ENCODE data around the gene PRR20G.

The PRR20G gene

GRCh38 chr3:127264794-127265514 is 22.9 kb downstream of the PRR20G start:
- no peaks in the 10 kb centered on the region for H3K4me1 ChIP-seq (ENCODE audit: control insufficient read depth in 2 of 2, insufficient read depth in 2 of 2, low read length in 2 of 2)

GRCh38 chr3:127264292-127264691 is 23.6 kb downstream of the PRR20G start:
- H3K27ac ChIP-seq (ENCODE audit: low read depth in 2 of 2, low read length in 2 of 2) = no peak overlapping the region
- peaks cover 5 to 6% of the 10 kb centered on the region in 2 donors for H3K9me3 ChIP-seq (ENCODE audit: control insufficient read depth in 2 of 2, low read length in 2 of 2)
- H3K27me3 ChIP-seq (ENCODE audit: control insufficient read depth in 2 of 2, insufficient read depth in 2 of 2, low read length in 2 of 2) = no peaks in the 10 kb centered on the region
- no peaks in the 10 kb centered on the region for H3K4me1 ChIP-seq (ENCODE audit: control insufficient read depth in 2 of 2, insufficient read depth in 2 of 2, low read length in 2 of 2)
- H3K4me3 ChIP-seq (ENCODE audit: low read length in 2 of 2) = no peak overlapping the region
- no peak overlapping the region for H3K9ac ChIP-seq (ENCODE audit: low read depth in 1 of 2, low read length in 2 of 2)
- no peaks in the 10 kb centered on the region for H3K36me3 ChIP-seq (ENCODE audit: control insufficient read depth in 2 of 2, insufficient read depth in 2 of 2, low read length in 2 of 2)

More at GRCh38 chr3:127264794-127265514, 22.9 kb downstream of the PRR20G start:
- Histone ChIP-seq H3K27ac (ENCODE audit: low read depth in 2 of 2, low read length in 2 of 2) (no peak overlapping the region), H3K9ac (ENCODE audit: low read depth in 1 of 2, low read length in 2 of 2) (no peak overlapping the region), H3K36me3 (ENCODE audit: control insufficient read depth in 2 of 2, insufficient read depth in 2 of 2, low read length in 2 of 2) (no peaks in the 10 kb centered on the region), H3K4me3 (ENCODE audit: low read length in 2 of 2) (no peak overlapping the region), H3K9me3 (ENCODE audit: control insufficient read depth in 2 of 2, low read length in 2 of 2) (peaks cover 5 to 6% of the 10 kb centered on the region in 2 donors), H3K27me3 (ENCODE audit: control insufficient read depth in 2 of 2, insufficient read depth in 2 of 2, low read length in 2 of 2) (no peaks in the 10 kb centered on the region)

- peaks cover 3 to 4% of the 10 kb centered on the region in 2 donors for H3K9me3 ChIP-seq (ENCODE audit: control insufficient read depth in 2 of 2, low read length in 2 of 2)
- no peaks in the 10 kb centered on the region for H3K4me1 ChIP-seq (ENCODE audit: control insufficient read depth in 2 of 2, insufficient read depth in 2 of 2, low read length in 2 of 2)
- no peak overlapping the region for H3K27ac ChIP-seq (ENCODE audit: low read depth in 2 of 2, low read length in 2 of 2)
- H3K36me3 ChIP-seq (ENCODE audit: control insufficient read depth in 2 of 2, insufficient read depth in 2 of 2, low read length in 2 of 2) = no peaks in the 10 kb centered on the region
- no peaks in the 10 kb centered on the region for H3K27me3 ChIP-seq (ENCODE audit: control insufficient read depth in 2 of 2, insufficient read depth in 2 of 2, low read length in 2 of 2)
- H3K9ac ChIP-seq (ENCODE audit: low read depth in 1 of 2, low read length in 2 of 2) = no peak overlapping the region
- no peak overlapping the region for H3K4me3 ChIP-seq (ENCODE audit: low read length in 2 of 2)
Observed at GRCh38 chr3:127263586-127264231, 24.1 kb downstream of the PRR20G start.

GRCh38 chr3:127263037-127263436 is 24.8 kb downstream of the PRR20G start:
- Histone ChIP-seq H3K4me3 (ENCODE audit: low read length in 2 of 2) (no peak overlapping the region), H3K27me3 (ENCODE audit: control insufficient read depth in 2 of 2, insufficient read depth in 2 of 2, low read length in 2 of 2) (no peaks in the 10 kb centered on the region), H3K4me1 (ENCODE audit: control insufficient read depth in 2 of 2, insufficient read depth in 2 of 2, low read length in 2 of 2) (no peaks in the 10 kb centered on the region), H3K27ac (ENCODE audit: low read depth in 2 of 2, low read length in 2 of 2) (no peak overlapping the region), H3K36me3 (ENCODE audit: control insufficient read depth in 2 of 2, insufficient read depth in 2 of 2, low read length in 2 of 2) (no peaks in the 10 kb centered on the region), H3K9ac (ENCODE audit: low read depth in 1 of 2, low read length in 2 of 2) (no peak overlapping the region), H3K9me3 (ENCODE audit: control insufficient read depth in 2 of 2, low read length in 2 of 2) (no peaks in the 10 kb centered on the region)

GRCh38 chr3:127262533-127262932 is 25.3 kb downstream of the PRR20G start:
- Histone ChIP-seq H3K4me1 (ENCODE audit: control insufficient read depth in 2 of 2, insufficient read depth in 2 of 2, low read length in 2 of 2) (no peaks in the 10 kb centered on the region), H3K9ac (ENCODE audit: low read depth in 1 of 2, low read length in 2 of 2) (no peak overlapping the region), H3K36me3 (ENCODE audit: control insufficient read depth in 2 of 2, insufficient read depth in 2 of 2, low read length in 2 of 2) (no peaks in the 10 kb centered on the region), H3K4me3 (ENCODE audit: low read length in 2 of 2) (no peak overlapping the region), H3K27me3 (ENCODE audit: control insufficient read depth in 2 of 2, insufficient read depth in 2 of 2, low read length in 2 of 2) (no peaks in the 10 kb centered on the region), H3K27ac (ENCODE audit: low read depth in 2 of 2, low read length in 2 of 2) (no peak overlapping the region), H3K9me3 (ENCODE audit: control insufficient read depth in 2 of 2, low read length in 2 of 2) (no peaks in the 10 kb centered on the region)

GRCh38 chr3:127261925-127262324 is 25.9 kb downstream of the PRR20G start:
- Histone ChIP-seq H3K27ac (ENCODE audit: low read depth in 2 of 2, low read length in 2 of 2) (no peak overlapping the region), H3K36me3 (ENCODE audit: control insufficient read depth in 2 of 2, insufficient read depth in 2 of 2, low read length in 2 of 2) (no peaks in the 10 kb centered on the region), H3K4me1 (ENCODE audit: control insufficient read depth in 2 of 2, insufficient read depth in 2 of 2, low read length in 2 of 2) (no peaks in the 10 kb centered on the region), H3K9ac (ENCODE audit: low read depth in 1 of 2, low read length in 2 of 2) (no peak overlapping the region), H3K27me3 (ENCODE audit: control insufficient read depth in 2 of 2, insufficient read depth in 2 of 2, low read length in 2 of 2) (no peaks in the 10 kb centered on the region), H3K9me3 (ENCODE audit: control insufficient read depth in 2 of 2, low read length in 2 of 2) (no peaks in the 10 kb centered on the region), H3K4me3 (ENCODE audit: low read length in 2 of 2) (no peak overlapping the region)

- no peaks in the 10 kb centered on the region for H3K4me1 ChIP-seq (ENCODE audit: control insufficient read depth in 2 of 2, insufficient read depth in 2 of 2, low read length in 2 of 2)
- no peak overlapping the region for H3K4me3 ChIP-seq (ENCODE audit: low read length in 2 of 2)
- no peaks in the 10 kb centered on the region for H3K27me3 ChIP-seq (ENCODE audit: control insufficient read depth in 2 of 2, insufficient read depth in 2 of 2, low read length in 2 of 2)
- H3K27ac ChIP-seq (ENCODE audit: low read depth in 2 of 2, low read length in 2 of 2) = no peak overlapping the region
- no peaks in the 10 kb centered on the region for H3K9me3 ChIP-seq (ENCODE audit: control insufficient read depth in 2 of 2, low read length in 2 of 2)
- H3K36me3 ChIP-seq (ENCODE audit: control insufficient read depth in 2 of 2, insufficient read depth in 2 of 2, low read length in 2 of 2) = no peaks in the 10 kb centered on the region
- H3K9ac ChIP-seq (ENCODE audit: low read depth in 1 of 2, low read length in 2 of 2) = no peak overlapping the region
Observed at GRCh38 chr3:127260826-127261555, 26.9 kb downstream of the PRR20G start.

GRCh38 chr3:127260416-127260815 is 27.4 kb downstream of the PRR20G start:
- Histone ChIP-seq H3K27me3 (ENCODE audit: control insufficient read depth in 2 of 2, insufficient read depth in 2 of 2, low read length in 2 of 2) (no peaks in the 10 kb centered on the region), H3K9ac (ENCODE audit: low read depth in 1 of 2, low read length in 2 of 2) (no peak overlapping the region), H3K9me3 (ENCODE audit: control insufficient read depth in 2 of 2, low read length in 2 of 2) (no peaks in the 10 kb centered on the region), H3K36me3 (ENCODE audit: control insufficient read depth in 2 of 2, insufficient read depth in 2 of 2, low read length in 2 of 2) (no peaks in the 10 kb centered on the region), H3K27ac (ENCODE audit: low read depth in 2 of 2, low read length in 2 of 2) (no peak overlapping the region), H3K4me1 (ENCODE audit: control insufficient read depth in 2 of 2, insufficient read depth in 2 of 2, low read length in 2 of 2) (no peaks in the 10 kb centered on the region), H3K4me3 (ENCODE audit: low read length in 2 of 2) (no peak overlapping the region)

- Histone ChIP-seq H3K27ac (ENCODE audit: low read depth in 2 of 2, low read length in 2 of 2) (no peak overlapping the region), H3K27me3 (ENCODE audit: control insufficient read depth in 2 of 2, insufficient read depth in 2 of 2, low read length in 2 of 2) (no peaks in the 10 kb centered on the region), H3K9ac (ENCODE audit: low read depth in 1 of 2, low read length in 2 of 2) (no peak overlapping the region), H3K4me1 (ENCODE audit: control insufficient read depth in 2 of 2, insufficient read depth in 2 of 2, low read length in 2 of 2) (no peaks in the 10 kb centered on the region), H3K36me3 (ENCODE audit: control insufficient read depth in 2 of 2, insufficient read depth in 2 of 2, low read length in 2 of 2) (no peaks in the 10 kb centered on the region), H3K9me3 (ENCODE audit: control insufficient read depth in 2 of 2, low read length in 2 of 2) (no peaks in the 10 kb centered on the region), H3K4me3 (ENCODE audit: low read length in 2 of 2) (no peak overlapping the region)
Observed at GRCh38 chr3:127259882-127260281, 28.0 kb downstream of the PRR20G start.

- H3K27ac ChIP-seq (ENCODE audit: low read depth in 2 of 2, low read length in 2 of 2) = no peak overlapping the region
- no peaks in the 10 kb centered on the region for H3K27me3 ChIP-seq (ENCODE audit: control insufficient read depth in 2 of 2, insufficient read depth in 2 of 2, low read length in 2 of 2)
- H3K4me1 ChIP-seq (ENCODE audit: control insufficient read depth in 2 of 2, insufficient read depth in 2 of 2, low read length in 2 of 2) = no peaks in the 10 kb centered on the region
- no peaks in the 10 kb centered on the region for H3K36me3 ChIP-seq (ENCODE audit: control insufficient read depth in 2 of 2, insufficient read depth in 2 of 2, low read length in 2 of 2)
- no peaks in the 10 kb centered on the region for H3K9me3 ChIP-seq (ENCODE audit: control insufficient read depth in 2 of 2, low read length in 2 of 2)
- H3K4me3 ChIP-seq (ENCODE audit: low read length in 2 of 2) = no peak overlapping the region
- no peak overlapping the region for H3K9ac ChIP-seq (ENCODE audit: low read depth in 1 of 2, low read length in 2 of 2)
Observed at GRCh38 chr3:127258733-127259132, 29.1 kb downstream of the PRR20G start.
